Gastrocnemius medialis (tissue), 4 donors: ENCODE data around the gene INAFM1. TPM values are rescaled to one million over a fixed set of nuclear protein-coding genes. Genes with fewer than 3 reads are reported as not detected.

ENCODE experiments used
- ATAC-seq, 2 donors: fragments of 150-250 bp; one replicate each; pipeline ENCODE4 v1.9.1; 2016
- DNase-seq, 2 donors: peaks; one replicate each; pipeline ENCODE4 v3.0.0-alpha.2; 2019
- H3K27ac ChIP-seq, 4 donors: fragments of 200-600 bp; sonication (generic); 1 replicate in 1 of 4; 2 replicates in 3 of 4; pipeline ENCODE4 v1.5.1; 2016 to 2018; ENCODE audit warnings: mild to moderate bottlenecking in 2 of 4, moderate library complexity in 1 of 4
- H3K27me3 ChIP-seq, 3 donors: fragments of 200-600 bp; sonication (generic) in 2 of 3; 1 replicate in 1 of 3; 2 replicates in 2 of 3; pipeline versions ENCODE4 v1.5.1 to v1.6.0; 2016 to 2019; ENCODE audit warnings: mild to moderate bottlenecking in 1 of 3, moderate library complexity in 1 of 3
- H3K36me3 ChIP-seq, 2 donors: fragments of 200-600 bp; sonication (generic) in 1 of 2; one replicate each; pipeline ENCODE4 v1.5.1; 2017 to 2018
- H3K4me1 ChIP-seq, 2 donors: fragments of 200-600 bp; sonication (generic) in 1 of 2; one replicate each; pipeline ENCODE4 v1.5.1; 2016 to 2017; ENCODE audit warnings: mild to moderate bottlenecking in 2 of 2
- H3K4me3 ChIP-seq, 4 donors: fragments of 200-600 bp; sonication (generic) in 3 of 4; 1 replicate in 1 of 4; 2 replicates in 3 of 4; pipeline ENCODE4 v1.5.1; 2016 to 2019; ENCODE audit warnings: mild to moderate bottlenecking in 2 of 4
- H3K9me3 ChIP-seq, 3 donors: fragments of 200-600 bp; sonication (generic) in 2 of 3; 1 replicate in 1 of 3; 2 replicates in 2 of 3; pipeline ENCODE4 v1.5.1; 2016 to 2019
- CTCF ChIP-seq, 5 experiments: fragments of 450-650 bp in 3 of 5; fragments of 200-600 bp in 2 of 5; sonication (generic) in 2 of 5; IDR thresholded peaks in 4 of 5; conservative IDR thresholded peaks in 1 of 5; 1 replicate in 4 of 5; 2 replicates in 1 of 5; pipeline ENCODE4 v1.5.1; 2016 to 2019; ENCODE audit warnings: antibody characterized with exemption in 5 of 5, mild to moderate bottlenecking in 3 of 5, moderate library complexity in 3 of 5
- POLR2A ChIP-seq, 2 donors: fragments of 450-650 bp; IDR thresholded peaks; one replicate each; pipeline ENCODE4 v1.6.1; 2017; ENCODE audit warnings: antibody characterized with exemption in 2 of 2, mild to moderate bottlenecking in 2 of 2, moderate library complexity in 2 of 2
- in situ Hi-C, 4 donors: fragments of 200-750 bp; cut with MboI; loops; one replicate each; pipeline versions ENCODE4 v1.15.0 to v1.8.0; 2017; ENCODE audit warnings: low sequenced_read_pairs in 4 of 4
- intact Hi-C: fragments of 100-400 bp; cut with DNase I; formaldehyde crosslinking; loops from one replicate; pipeline ENCODE4 v1.15.1; 2023; ENCODE audit warnings: low total_unique reads
- total RNA-seq, 4 donors: library from RNA; depleted of rRNA; stranded (reverse); fragments of >200 nt; gene quantifications; one replicate each; pipeline versions ENCODE4 v1.1.0 to v1.2.3, GENCODE V29; 2016

Gene INAFM1
- total RNA-seq, 4 donors from 2014 or later: 3.9 to 8.5 (median 7.2) TPM

DNA sequence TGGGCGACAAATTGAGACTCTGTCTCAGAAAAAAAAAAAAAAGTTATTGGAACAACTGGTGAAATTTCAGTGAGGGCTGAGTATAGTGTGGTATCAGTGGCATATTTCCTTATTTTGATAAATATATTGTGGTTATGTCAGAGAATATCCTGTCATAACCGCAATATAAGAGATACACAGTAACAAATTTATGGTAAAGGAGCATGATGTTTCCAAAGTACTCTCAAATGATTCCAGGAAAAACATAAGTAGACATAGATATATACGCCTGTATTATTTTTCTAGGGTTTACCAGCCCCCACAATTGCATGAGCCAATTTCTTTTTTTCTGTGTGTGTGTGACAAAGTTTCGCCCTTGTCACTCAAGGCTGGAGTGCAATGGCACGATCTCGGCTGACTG lies 29.3 kb downstream of the INAFM1 start:
- ATAC-seq (no peak), DNase-seq (no peak)
- H3K9me3 ChIP-seq: no peaks in the 10 kb centered on the region
- TF ChIP-seq POLR2A (IDR thresholded peaks at IDR 0.05) (no peak), CTCF (IDR thresholded peaks at IDR 0.05 in 4 of 5, conservative IDR thresholded peaks at IDR 0.05 in 1 of 5) (no peak)
- no peak overlapping the region for H3K27ac ChIP-seq
- intact Hi-C loops (no loop called here), in situ Hi-C loops (no loop called here)
- H3K36me3 ChIP-seq: no peaks in the 10 kb centered on the region
- no peak overlapping the region for H3K4me3 ChIP-seq
- H3K4me1 ChIP-seq: peaks cover 0 to 4% of the 10 kb centered on the region in 2 donors
- H3K27me3 ChIP-seq: no peaks in the 10 kb centered on the region

DNA sequence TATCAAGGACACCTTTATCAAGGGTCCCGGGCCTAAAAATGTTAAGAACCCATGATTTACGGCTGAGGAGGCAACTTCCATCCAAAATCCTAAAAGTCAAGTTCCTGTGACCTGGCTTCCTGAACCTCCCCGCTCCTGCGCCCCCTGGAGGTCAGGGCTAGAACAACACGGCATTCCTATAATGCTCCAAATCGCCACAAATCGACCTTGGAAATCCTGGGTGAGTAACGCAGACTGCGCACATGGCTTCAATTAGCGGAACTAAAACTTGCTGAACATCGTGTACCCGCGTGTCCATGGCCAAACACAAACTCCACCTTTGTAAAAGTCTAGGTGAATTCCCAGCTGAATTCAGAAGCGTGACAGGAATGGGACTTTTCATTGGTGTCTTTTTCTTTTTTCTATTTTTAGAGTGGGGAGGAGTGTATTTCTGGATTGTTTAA lies 30.6 kb downstream of the INAFM1 start:
- Histone ChIP-seq H3K4me3 (no peak overlapping the region), H3K27me3 (peaks cover 0 to 5% (median 2%) of the 10 kb centered on the region in 3 donors), H3K4me1 (peaks cover 0 to 4% of the 10 kb centered on the region in 2 donors), H3K27ac (no peak overlapping the region), H3K9me3 (no peaks in the 10 kb centered on the region), H3K36me3 (no peaks in the 10 kb centered on the region)
- TF ChIP-seq POLR2A (IDR thresholded peaks at IDR 0.05): no peak
- TF ChIP-seq CTCF (IDR thresholded peaks at IDR 0.05 in 4 of 5, conservative IDR thresholded peaks at IDR 0.05 in 1 of 5): peak; percentile 71 to 91 (median 79)
- intact Hi-C loops: no loop called here
- ATAC-seq: peak; percentile 30 to 61
- peak; percentile 12 to 59 for DNase-seq
- in situ Hi-C loops: no loop called here

DNA sequence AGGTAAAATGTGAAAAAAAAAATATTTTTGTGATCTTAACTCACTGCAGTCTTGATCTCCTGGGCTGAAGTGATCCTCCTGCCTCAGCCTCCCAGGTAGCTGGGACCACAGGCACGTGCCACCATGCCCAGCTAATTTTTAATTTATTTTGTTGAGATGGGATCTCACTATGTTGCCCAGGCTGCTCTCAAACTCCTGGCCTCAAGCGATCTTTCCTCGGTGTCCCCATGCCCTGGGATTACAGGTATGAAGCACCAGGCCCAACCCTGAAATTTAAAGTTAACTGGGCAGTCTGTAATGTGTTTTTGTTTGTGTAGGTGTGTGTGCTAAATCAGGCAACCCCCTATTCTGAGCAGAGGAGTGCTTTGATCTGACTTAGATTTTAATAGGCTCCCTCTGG lies 31.6 kb downstream of the INAFM1 start:
- peaks cover 4 to 14% (median 12%) of the 10 kb centered on the region in 3 donors for H3K27me3 ChIP-seq
- ATAC-seq (no peak), DNase-seq (no peak)
- H3K4me1 ChIP-seq: peaks cover 0 to 4% of the 10 kb centered on the region in 2 donors
- in situ Hi-C loops: no loop called here
- no peaks in the 10 kb centered on the region for H3K9me3 ChIP-seq
- intact Hi-C loops: no loop called here
- TF ChIP-seq CTCF (IDR thresholded peaks at IDR 0.05 in 4 of 5, conservative IDR thresholded peaks at IDR 0.05 in 1 of 5) (no peak), POLR2A (IDR thresholded peaks at IDR 0.05) (no peak)
- no peak overlapping the region for H3K27ac ChIP-seq
- H3K4me3 ChIP-seq: no peak overlapping the region
- no peaks in the 10 kb centered on the region for H3K36me3 ChIP-seq

- no peak for ATAC-seq
- peaks cover 4 to 25% (median 13%) of the 10 kb centered on the region in 3 donors for H3K27me3 ChIP-seq
- no peak overlapping the region for H3K27ac ChIP-seq
- peaks cover 0 to 4% of the 10 kb centered on the region in 2 donors for H3K4me1 ChIP-seq
- in situ Hi-C loops (no loop called here), intact Hi-C loops (no loop called here)
- DNase-seq: no peak
- H3K4me3 ChIP-seq: no peak overlapping the region
- TF ChIP-seq POLR2A (IDR thresholded peaks at IDR 0.05): no peak
- no peak for TF ChIP-seq CTCF (IDR thresholded peaks at IDR 0.05 in 4 of 5, conservative IDR thresholded peaks at IDR 0.05 in 1 of 5)
- no peaks in the 10 kb centered on the region for H3K36me3 ChIP-seq
- no peaks in the 10 kb centered on the region for H3K9me3 ChIP-seq
Observed at GRCh38 chr19:47309038-47309437, 34.4 kb downstream of the INAFM1 start.

GRCh38 chr19:47309608-47310007 lies 34.9 kb downstream of the INAFM1 start, which contains the start of gene C5AR1:
TSS of gene C5AR1 (plus strand) at chr19:47309861. CDS start at chr19:47309896, 35 bp downstream.
- Histone ChIP-seq H3K9me3 (no peaks in the 10 kb centered on the region), H3K27me3 (peaks cover 4 to 25% (median 13%) of the 10 kb centered on the region in 3 donors), H3K4me1 (peaks cover 0 to 4% of the 10 kb centered on the region in 2 donors), H3K36me3 (no peaks in the 10 kb centered on the region), H3K27ac (peak within 1 kb of the TSS in 1 of 4 donors; percentile 36), H3K4me3 (peak within 1 kb of the TSS in 1 of 4 donors; percentile 14)
- TF ChIP-seq POLR2A (IDR thresholded peaks at IDR 0.05) (peak; percentile 14 to 42), CTCF (IDR thresholded peaks at IDR 0.05 in 4 of 5, conservative IDR thresholded peaks at IDR 0.05 in 1 of 5) (no peak)
- intact Hi-C loops (no loop called here), in situ Hi-C loops (no loop called here)
- ATAC-seq (no peak), DNase-seq (peak in 1 of 2 donors; percentile 16)
